GM23338 (cell line): ENCODE measurements around the gene MBNL3. TPM values are rescaled to one million over a fixed set of nuclear protein-coding genes. Genes with fewer than 3 reads are reported as not detected.

Experiments used
- ATAC-seq: fragments of 200-7000 bp; cut with Tn5 transposase; 3 replicates; pipeline ENCODE4 v1.9.1; 2020
- DNase-seq: peaks from one replicate; pipeline ENCODE4 v3.0.0-alpha.2; 2015; ENCODE audit warnings: low spot score
- H2AFZ ChIP-seq: fragments of 200-600 bp; sonication (generic); 2 replicates; pipeline ENCODE4 v1.8.0; 2016; ENCODE audit warnings: antibody characterized with exemption, mild to moderate bottlenecking, moderate library complexity
- H3F3A ChIP-seq: fragments of 200-600 bp; sonication (generic); replicated peaks from 2 replicates; pipeline ENCODE4 v1.8.0; 2017; ENCODE audit warnings: antibody characterized with exemption, mixed run types, low read depth
- H3K27ac ChIP-seq: fragments of 200-600 bp; sonication (generic); 2 replicates; pipeline ENCODE4 v1.6.1; 2016; ENCODE audit warnings: low read depth
- H3K27me3 ChIP-seq: fragments of 200-600 bp; sonication (generic); 2 replicates; pipeline ENCODE4 v1.8.0; 2016; ENCODE audit warnings: mild to moderate bottlenecking, mixed run types, moderate library complexity; ENCODE audit not compliant: insufficient read depth
- H3K36me3 ChIP-seq: fragments of 200-600 bp; sonication (generic); 2 replicates; pipeline ENCODE4 v1.8.0; 2016; ENCODE audit warnings: mild to moderate bottlenecking; ENCODE audit not compliant: insufficient read depth
- H3K4me1 ChIP-seq: fragments of 200-600 bp; sonication (generic); 2 replicates; pipeline ENCODE4 v1.8.0; 2016; ENCODE audit warnings: mild to moderate bottlenecking, moderate library complexity; ENCODE audit not compliant: insufficient read depth
- H3K4me2 ChIP-seq: fragments of 200-600 bp; sonication (generic); 2 replicates; pipeline ENCODE4 v1.7.1; 2017; ENCODE audit warnings: mixed run types
- H3K4me3 ChIP-seq: fragments of 200-600 bp; sonication (generic); 2 replicates; pipeline ENCODE4 v1.6.1; 2016; ENCODE audit warnings: mixed run types
- H3K79me2 ChIP-seq: fragments of 200-600 bp; sonication (generic); replicated peaks from 2 replicates; pipeline ENCODE4 v1.8.0; 2017; ENCODE audit warnings: mild to moderate bottlenecking; ENCODE audit not compliant: insufficient read depth
- H3K9me2 ChIP-seq: fragments of 200-600 bp; sonication (generic); 2 replicates; pipeline ENCODE4 v1.8.0; 2017; ENCODE audit not compliant: insufficient read depth
- H4K20me1 ChIP-seq: fragments of 200-600 bp; sonication (generic); replicated peaks from 2 replicates; pipeline ENCODE4 v1.8.0; 2017; ENCODE audit warnings: mild to moderate bottlenecking; ENCODE audit not compliant: insufficient read depth
- H3K27ac Mint-ChIP-seq: 2 replicates; pipeline ENCODE4 v1.8.0; 2020; ENCODE audit warnings: inconsistent platforms, mild to moderate bottlenecking, moderate library complexity, mixed read lengths
- H3K27me3 Mint-ChIP-seq: 3 replicates; pipeline ENCODE4 v1.8.0; 2022; ENCODE audit warnings: low read depth, mild to moderate bottlenecking, moderate library complexity, mixed read lengths, inconsistent platforms; ENCODE audit not compliant: insufficient read depth, poor library complexity
- H3K36me3 Mint-ChIP-seq: 3 replicates; pipeline ENCODE4 v1.8.0; 2021; ENCODE audit warnings: low read depth, mild to moderate bottlenecking, inconsistent platforms, moderate library complexity, mixed read lengths
- H3K4me1 Mint-ChIP-seq: 3 replicates; pipeline ENCODE4 v1.8.0; 2020; ENCODE audit warnings: mild to moderate bottlenecking, inconsistent platforms, mixed read lengths
- H3K4me3 Mint-ChIP-seq: 3 replicates; pipeline ENCODE4 v1.8.0; 2021; ENCODE audit warnings: moderate library complexity, mild to moderate bottlenecking, inconsistent platforms, mixed read lengths
- H3K9me3 Mint-ChIP-seq: 3 replicates; pipeline ENCODE4 v1.8.0; 2020; ENCODE audit warnings: moderate library complexity, mild to moderate bottlenecking, inconsistent platforms, mixed read lengths
- CREB1 ChIP-seq: fragments of 250-450 bp; sonication (Bioruptor Pico); IDR thresholded peaks from 2 replicates; pipeline ENCODE4 v1.5.0; 2020; ENCODE audit warnings: low read depth, mild to moderate bottlenecking, moderate library complexity
- EZH2 ChIP-seq: fragments of 200-600 bp; sonication (generic); IDR thresholded peaks from one replicate; pipeline ENCODE4 v1.8.0; 2017; ENCODE audit warnings: antibody characterized with exemption, mild to moderate bottlenecking, low read depth; ENCODE audit not compliant: unreplicated experiment
- EZH2phosphoT487 ChIP-seq: fragments of 200-600 bp; sonication (generic); IDR thresholded peaks from one replicate; pipeline ENCODE4 v1.8.1; 2018; ENCODE audit warnings: antibody characterized with exemption; ENCODE audit not compliant: unreplicated experiment
- NANOG ChIP-seq: IDR thresholded peaks from 2 replicates; pipeline ENCODE4 v1.6.1; 2016; ENCODE audit warnings: antibody characterized with exemption, borderline replicate concordance
- ZNF114 ChIP-seq: fragments of 250-450 bp; sonication (Bioruptor Pico); IDR thresholded peaks from 2 replicates; pipeline ENCODE4 v1.5.0; 2020; ENCODE audit warnings: mild to moderate bottlenecking, moderate library complexity
- ZNF331 ChIP-seq: fragments of 250-450 bp; sonication (Bioruptor Pico); IDR thresholded peaks from 2 replicates; pipeline ENCODE4 v1.5.0; 2020; ENCODE audit warnings: low read depth, mild to moderate bottlenecking, moderate library complexity
- polyA plus RNA-seq: library from polyadenylated mRNA; unstranded; fragments of >200 nt; fragmentation: Nextera tagmentation; extraction: Ambion mirVana; gene quantifications from 2 replicates; pipeline ENCODE4 v1.2.1, GENCODE V29; 2016
- total RNA-seq: library from RNA; depleted of rRNA; stranded (reverse); fragments of >200 nt; shearing (Covaris generic); gene quantifications from 2 replicates; pipeline ENCODE4 v1.2.3, GENCODE V29; 2014
- TF ChIP-seq, protein P1 (sequence below): fragments of 250-450 bp; sonication (Bioruptor Pico); IDR thresholded peaks from 2 replicates; pipeline ENCODE4 v1.5.0; 2020; ENCODE audit warnings: mild to moderate bottlenecking, moderate library complexity
- TF ChIP-seq, protein P2 (sequence below): IDR thresholded peaks from 2 replicates; pipeline ENCODE4 v1.6.1; 2016; ENCODE audit warnings: antibody characterized with exemption

Gene MBNL3
- total and polyA plus RNA-seq, 2 experiments from 2014 or later, result 2.3 to 2.4 TPM

- Histone ChIP-seq H3K4me3 (no peak overlapping the region), H2AFZ (no peak overlapping the region), H3K4me1 (peaks cover 17% of the 10 kb centered on the region), H3K4me2 (no peak overlapping the region), H4K20me1 (no peaks in the 10 kb centered on the region), H3K36me3 (no peaks in the 10 kb centered on the region), H3K9me2 (no peaks in the 10 kb centered on the region), H3K27ac (no peak overlapping the region), H3F3A (no peaks in the 10 kb centered on the region), H3K79me2 (no peaks in the 10 kb centered on the region), H3K27me3 (no peaks in the 10 kb centered on the region)
- Mint-ChIP-seq H3K4me1 (peaks cover 18% of the 10 kb centered on the region), H3K9me3 (no peaks in the 10 kb centered on the region), H3K36me3 (no peaks in the 10 kb centered on the region; the same call in 2 of the 3 replicates), H3K27me3 (no peaks in the 10 kb centered on the region), H3K4me3 (no peak overlapping the region), H3K27ac (no peak overlapping the region)
- ATAC-seq, result no peak
- no peak for TF ChIP-seq ZNF114 (CRISPR knock-in tag)
- TF ChIP-seq ZNF331, result no peak
- TF ChIP-seq, protein P1, sequence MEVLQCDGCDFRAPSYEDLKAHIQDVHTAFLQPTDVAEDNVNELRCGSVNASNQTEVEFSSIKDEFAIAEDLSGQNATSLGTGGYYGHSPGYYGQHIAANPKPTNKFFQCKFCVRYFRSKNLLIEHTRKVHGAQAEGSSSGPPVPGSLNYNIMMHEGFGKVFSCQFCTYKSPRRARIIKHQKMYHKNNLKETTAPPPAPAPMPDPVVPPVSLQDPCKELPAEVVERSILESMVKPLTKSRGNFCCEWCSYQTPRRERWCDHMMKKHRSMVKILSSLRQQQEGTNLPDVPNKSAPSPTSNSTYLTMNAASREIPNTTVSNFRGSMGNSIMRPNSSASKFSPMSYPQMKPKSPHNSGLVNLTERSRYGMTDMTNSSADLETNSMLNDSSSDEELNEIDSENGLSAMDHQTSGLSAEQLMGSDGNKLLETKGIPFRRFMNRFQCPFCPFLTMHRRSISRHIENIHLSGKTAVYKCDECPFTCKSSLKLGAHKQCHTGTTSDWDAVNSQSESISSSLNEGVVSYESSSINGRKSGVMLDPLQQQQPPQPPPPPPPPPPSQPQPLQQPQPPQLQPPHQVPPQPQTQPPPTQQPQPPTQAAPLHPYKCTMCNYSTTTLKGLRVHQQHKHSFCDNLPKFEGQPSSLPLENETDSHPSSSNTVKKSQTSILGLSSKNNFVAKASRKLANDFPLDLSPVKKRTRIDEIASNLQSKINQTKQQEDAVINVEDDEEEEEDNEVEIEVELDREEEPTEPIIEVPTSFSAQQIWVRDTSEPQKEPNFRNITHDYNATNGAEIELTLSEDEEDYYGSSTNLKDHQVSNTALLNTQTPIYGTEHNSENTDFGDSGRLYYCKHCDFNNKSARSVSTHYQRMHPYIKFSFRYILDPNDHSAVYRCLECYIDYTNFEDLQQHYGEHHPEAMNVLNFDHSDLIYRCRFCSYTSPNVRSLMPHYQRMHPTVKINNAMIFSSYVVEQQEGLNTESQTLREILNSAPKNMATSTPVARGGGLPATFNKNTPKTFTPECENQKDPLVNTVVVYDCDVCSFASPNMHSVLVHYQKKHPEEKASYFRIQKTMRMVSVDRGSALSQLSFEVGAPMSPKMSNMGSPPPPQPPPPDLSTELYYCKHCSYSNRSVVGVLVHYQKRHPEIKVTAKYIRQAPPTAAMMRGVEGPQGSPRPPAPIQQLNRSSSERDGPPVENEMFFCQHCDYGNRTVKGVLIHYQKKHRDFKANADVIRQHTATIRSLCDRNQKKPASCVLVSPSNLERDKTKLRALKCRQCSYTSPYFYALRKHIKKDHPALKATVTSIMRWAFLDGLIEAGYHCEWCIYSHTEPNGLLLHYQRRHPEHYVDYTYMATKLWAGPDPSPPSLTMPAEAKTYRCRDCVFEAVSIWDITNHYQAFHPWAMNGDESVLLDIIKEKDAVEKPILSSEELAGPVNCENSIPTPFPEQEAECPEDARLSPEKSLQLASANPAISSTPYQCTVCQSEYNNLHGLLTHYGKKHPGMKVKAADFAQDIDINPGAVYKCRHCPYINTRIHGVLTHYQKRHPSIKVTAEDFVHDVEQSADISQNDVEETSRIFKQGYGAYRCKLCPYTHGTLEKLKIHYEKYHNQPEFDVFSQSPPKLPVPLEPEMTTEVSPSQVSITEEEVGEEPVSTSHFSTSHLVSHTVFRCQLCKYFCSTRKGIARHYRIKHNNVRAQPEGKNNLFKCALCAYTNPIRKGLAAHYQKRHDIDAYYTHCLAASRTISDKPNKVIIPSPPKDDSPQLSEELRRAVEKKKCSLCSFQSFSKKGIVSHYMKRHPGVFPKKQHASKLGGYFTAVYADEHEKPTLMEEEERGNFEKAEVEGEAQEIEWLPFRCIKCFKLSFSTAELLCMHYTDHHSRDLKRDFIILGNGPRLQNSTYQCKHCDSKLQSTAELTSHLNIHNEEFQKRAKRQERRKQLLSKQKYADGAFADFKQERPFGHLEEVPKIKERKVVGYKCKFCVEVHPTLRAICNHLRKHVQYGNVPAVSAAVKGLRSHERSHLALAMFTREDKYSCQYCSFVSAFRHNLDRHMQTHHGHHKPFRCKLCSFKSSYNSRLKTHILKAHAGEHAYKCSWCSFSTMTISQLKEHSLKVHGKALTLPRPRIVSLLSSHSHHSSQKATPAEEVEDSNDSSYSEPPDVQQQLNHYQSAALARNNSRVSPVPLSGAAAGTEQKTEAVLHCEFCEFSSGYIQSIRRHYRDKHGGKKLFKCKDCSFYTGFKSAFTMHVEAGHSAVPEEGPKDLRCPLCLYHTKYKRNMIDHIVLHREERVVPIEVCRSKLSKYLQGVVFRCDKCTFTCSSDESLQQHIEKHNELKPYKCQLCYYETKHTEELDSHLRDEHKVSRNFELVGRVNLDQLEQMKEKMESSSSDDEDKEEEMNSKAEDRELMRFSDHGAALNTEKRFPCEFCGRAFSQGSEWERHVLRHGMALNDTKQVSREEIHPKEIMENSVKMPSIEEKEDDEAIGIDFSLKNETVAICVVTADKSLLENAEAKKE (CRISPR knock-in tag), result no peak
- TF ChIP-seq EZH2, result no peak
- TF ChIP-seq CREB1 (CRISPR knock-in tag), result no peak
- no peak for TF ChIP-seq NANOG
- no peak for TF ChIP-seq EZH2phosphoT487
- TF ChIP-seq, protein P2, sequence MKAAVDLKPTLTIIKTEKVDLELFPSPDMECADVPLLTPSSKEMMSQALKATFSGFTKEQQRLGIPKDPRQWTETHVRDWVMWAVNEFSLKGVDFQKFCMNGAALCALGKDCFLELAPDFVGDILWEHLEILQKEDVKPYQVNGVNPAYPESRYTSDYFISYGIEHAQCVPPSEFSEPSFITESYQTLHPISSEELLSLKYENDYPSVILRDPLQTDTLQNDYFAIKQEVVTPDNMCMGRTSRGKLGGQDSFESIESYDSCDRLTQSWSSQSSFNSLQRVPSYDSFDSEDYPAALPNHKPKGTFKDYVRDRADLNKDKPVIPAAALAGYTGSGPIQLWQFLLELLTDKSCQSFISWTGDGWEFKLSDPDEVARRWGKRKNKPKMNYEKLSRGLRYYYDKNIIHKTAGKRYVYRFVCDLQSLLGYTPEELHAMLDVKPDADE, result no peak
- no peak for DNase-seq
Measured at GRCh38 chrX:132404266-132404665, 84.6 kb downstream of the MBNL3 start.
